D341Med (cell line): ENCODE measurements around the gene INTS1.

ENCODE experiments used
- DNase-seq: peaks from one replicate; pipeline ENCODE4 v3.0.0; 2012; ENCODE audit warnings: low spot score

The INTS1 gene

GRCh38 chr7:1503390-1503789 lies 799 bp downstream of the INTS1 start:
- no peak for DNase-seq

GRCh38 chr7:1502845-1503244 lies 1.3 kb downstream of the INTS1 start:
- no peak for DNase-seq

- DNase-seq, result no peak
Observed at GRCh38 chr7:1501487-1502270, 2.5 kb downstream of the INTS1 start.

- DNase-seq, result no peak
Observed at GRCh38 chr7:1500064-1500807, 4.0 kb downstream of the INTS1 start.

GRCh38 chr7:1499367-1500029 lies 4.7 kb downstream of the INTS1 start:
- no peak for DNase-seq

GRCh38 chr7:1498370-1499305 lies 5.6 kb downstream of the INTS1 start:
- no peak for DNase-seq

GRCh38 chr7:1497293-1497927 lies 6.8 kb downstream of the INTS1 start:
- DNase-seq, result no peak

GRCh38 chr7:1496531-1497292 lies 7.5 kb downstream of the INTS1 start:
- no peak for DNase-seq

- DNase-seq, result no peak
Observed at GRCh38 chr7:1495564-1496242, 8.5 kb downstream of the INTS1 start.

GRCh38 chr7:1494866-1495563 lies 9.2 kb downstream of the INTS1 start:
- no peak for DNase-seq

GRCh38 chr7:1494447-1494846 lies 9.7 kb downstream of the INTS1 start:
- no peak for DNase-seq

- no peak for DNase-seq
Observed at GRCh38 chr7:1493571-1493970, 10.6 kb downstream of the INTS1 start.

- DNase-seq, result no peak
Observed at GRCh38 chr7:1493129-1493528, 11.1 kb downstream of the INTS1 start.

GRCh38 chr7:1492640-1493039 lies 11.5 kb downstream of the INTS1 start:
- DNase-seq, result no peak

- no peak for DNase-seq
Observed at GRCh38 chr7:1492221-1492620, 12.0 kb downstream of the INTS1 start.

- no peak for DNase-seq
Observed at GRCh38 chr7:1490837-1491236, 13.4 kb downstream of the INTS1 start.

GRCh38 chr7:1489336-1489735 lies 14.9 kb downstream of the INTS1 start:
- no peak for DNase-seq

- DNase-seq, result no peak
Observed at GRCh38 chr7:1488016-1488415, 16.2 kb downstream of the INTS1 start.

GRCh38 chr7:1487466-1487865 lies 16.7 kb downstream of the INTS1 start:
- no peak for DNase-seq
